Activated CD8-positive, alpha-beta memory T cell treated with anti-CD3 and anti-CD28 coated beads for 36 hours (primary cell): ENCODE results near the gene IL6R. TPM values are rescaled to one million over a fixed set of nuclear protein-coding genes. Genes with fewer than 3 reads are reported as not detected.

Experiments
- CTCF ChIA-PET: fragments of 350-600 bp; sonication (Branson Sonifier 250); formaldehyde crosslinking; loops from one replicate; lab custom pipeline; 2021; ENCODE audit warnings: antibody characterized with exemption; lab: Charles Lee
- POLR2A ChIA-PET: fragments of 350-600 bp; sonication (Branson Sonifier 250); formaldehyde crosslinking; loops from one replicate; lab custom pipeline; 2021; ENCODE audit warnings: antibody characterized with exemption; lab: Charles Lee
- total RNA-seq, 2 experiments: library from RNA; stranded (reverse); gene quantifications; one replicate each; pipeline ENCODE4 v1.2.3, GENCODE V29; 2021

The IL6R gene
- total RNA-seq, 2 experiments from 2014 or later = 1.0 to 1.5 TPM

- CTCF ChIA-PET = interaction anchor here (1.4 kb wide), 1 partner anchor 12 kb away, joined by 3 read pairs; no protein-coding TSS in a partner anchor
These were observed 80.9 kb downstream of the IL6R start for GRCh38 chr1:154485910-154486496.

GRCh38 chr1:154486756-154487155 lies 81.6 kb downstream of the IL6R start:
- ChIA-PET POLR2A (interaction anchor here (0.6 kb wide), 1 partner anchor 202 kb away, joined by 3 read pairs; no protein-coding TSS in a partner anchor), CTCF (interaction anchor here (1.4 kb wide), 1 partner anchor 13 kb away, joined by 3 read pairs; no protein-coding TSS in a partner anchor)

More at GRCh38 chr1:154485910-154486496, 80.9 kb downstream of the IL6R start:
- POLR2A ChIA-PET = interaction anchor here (0.6 kb wide), 1 partner anchor 202 kb away, joined by 3 read pairs; no protein-coding TSS in a partner anchor

GRCh38 chr1:154488922-154489321 lies 83.8 kb downstream of the IL6R start:
- ChIA-PET POLR2A (no interaction called here), CTCF (interaction anchor here (0.6 to 1.2 kb wide), 2 partner anchors 9 to 648 kb away, joined by 3 to 4 read pairs; no protein-coding TSS in a partner anchor)

- ChIA-PET CTCF (interaction anchor here (0.6 to 2.0 kb wide), 3 partner anchors 10 to 648 kb away, joined by 3 to 6 read pairs (median 4); no protein-coding TSS in a partner anchor), POLR2A (no interaction called here)
These were observed 84.6 kb downstream of the IL6R start for GRCh38 chr1:154489695-154490274.

- POLR2A ChIA-PET = no interaction called here
- CTCF ChIA-PET = interaction anchor here (1.4 to 2.0 kb wide), 2 partner anchors 11 to 56 kb away, joined by 3 to 6 read pairs; no protein-coding TSS in a partner anchor
These were observed 85.2 kb downstream of the IL6R start for GRCh38 chr1:154490317-154490716.

GRCh38 chr1:154492115-154492514 lies 87.0 kb downstream of the IL6R start:
- CTCF ChIA-PET = no interaction called here
- POLR2A ChIA-PET = no interaction called here

- POLR2A ChIA-PET = no interaction called here
- CTCF ChIA-PET = interaction anchor here (0.6 kb wide), 1 partner anchor 970 kb away, joined by 3 read pairs; no protein-coding TSS in a partner anchor
These were observed 88.1 kb downstream of the IL6R start for GRCh38 chr1:154493276-154493675.

GRCh38 chr1:154495496-154496273 lies 90.5 kb downstream of the IL6R start:
- CTCF ChIA-PET = interaction anchor here (0.7 kb wide), 1 partner anchor 15 kb away, joined by 3 read pairs; no protein-coding TSS in a partner anchor
- POLR2A ChIA-PET = no interaction called here

GRCh38 chr1:154496383-154496782 lies 91.2 kb downstream of the IL6R start:
- CTCF ChIA-PET = interaction anchor here (0.7 kb wide), 1 partner anchor 16 kb away, joined by 3 read pairs; no protein-coding TSS in a partner anchor
- POLR2A ChIA-PET = no interaction called here

GRCh38 chr1:154497026-154497806 lies 92.1 kb downstream of the IL6R start:
- ChIA-PET POLR2A (interaction anchor here (0.6 kb wide), 1 partner anchor 113 kb away, joined by 13 read pairs; no protein-coding TSS in a partner anchor), CTCF (interaction anchor here (0.7 to 1.3 kb wide), 2 partner anchors 18 to 49 kb away, joined by 3 read pairs; no protein-coding TSS in a partner anchor)

GRCh38 chr1:154499446-154499845 lies 94.3 kb downstream of the IL6R start:
- CTCF ChIA-PET = interaction anchor here (1.0 to 1.9 kb wide), 2 partner anchors 10 to 47 kb away, joined by 4 to 5 read pairs; no protein-coding TSS in a partner anchor
- POLR2A ChIA-PET = no interaction called here

GRCh38 chr1:154500533-154500932 lies 95.4 kb downstream of the IL6R start:
- ChIA-PET POLR2A (no interaction called here), CTCF (interaction anchor here (1.0 to 1.9 kb wide), 2 partner anchors 9 to 46 kb away, joined by 4 to 5 read pairs; no protein-coding TSS in a partner anchor)

- CTCF ChIA-PET = no interaction called here
- POLR2A ChIA-PET = no interaction called here
These were observed 96.4 kb downstream of the IL6R start for GRCh38 chr1:154501423-154502065.

GRCh38 chr1:154502066-154502743 lies 97.1 kb downstream of the IL6R start, which contains the start of the genes SHE and TDRD10:
SHE (minus strand) TSS chr1:154502412; CDS start chr1:154502026, 386 bp downstream.
TDRD10 (plus strand) TSS chr1:154502219; CDS start chr1:154506904, 4,685 bp downstream.
- POLR2A ChIA-PET = no interaction called here
- CTCF ChIA-PET = no interaction called here

GRCh38 chr1:154502744-154503115 lies 97.6 kb downstream of the IL6R start:
- ChIA-PET POLR2A (no interaction called here), CTCF (no interaction called here)

- ChIA-PET CTCF (no interaction called here), POLR2A (no interaction called here)
These were observed 98.8 kb downstream of the IL6R start for GRCh38 chr1:154503898-154504297.

- POLR2A ChIA-PET = no interaction called here
- CTCF ChIA-PET = no interaction called here
These were observed 107.6 kb downstream of the IL6R start for GRCh38 chr1:154512760-154513159.
